Measurements from ENCODE around the gene COG3. TPM values are rescaled to one million over a fixed set of nuclear protein-coding genes. Genes with fewer than 3 reads are reported as not detected.

The COG3 gene
- total RNA-seq, 1 donor from 2014 or later, result 23.1 TPM

DNA sequence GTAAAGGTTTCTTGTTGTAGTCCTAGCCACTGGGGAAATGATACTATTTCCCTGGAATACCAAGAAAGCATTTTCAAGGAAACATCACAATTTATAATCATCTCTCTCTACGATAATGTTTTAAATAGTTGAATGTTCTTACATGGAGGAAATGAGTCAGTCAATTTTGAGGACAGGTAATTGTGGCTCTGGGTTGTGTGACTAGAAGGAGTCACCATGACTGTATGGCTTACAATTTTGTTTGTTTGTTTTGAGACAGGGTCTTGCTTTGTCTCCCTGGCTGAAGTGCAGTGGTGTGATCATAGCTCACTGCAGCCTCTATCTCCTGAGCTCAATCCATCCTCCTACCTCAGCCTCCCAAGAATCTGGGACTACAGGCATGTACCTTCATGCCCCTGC lies 47.4 kb downstream of the COG3 start:
- no peak for DNase-seq (ENCODE audit: low spot score)
- H3K4me1 Mint-ChIP-seq (ENCODE audit: unreplicated experiment), result peaks cover 21% of the 10 kb centered on the region
- H3K27ac Mint-ChIP-seq (ENCODE audit: unreplicated experiment), result peak overlapping the region; percentile 75
- H3K4me3 Mint-ChIP-seq (ENCODE audit: unreplicated experiment), result no peak overlapping the region
- peaks cover 24% of the 10 kb centered on the region for H3K36me3 Mint-ChIP-seq (ENCODE audit: low read depth, unreplicated experiment)
- peaks cover 3% of the 10 kb centered on the region for H3K27me3 Mint-ChIP-seq (ENCODE audit: unreplicated experiment)
- H3K9me3 Mint-ChIP-seq (ENCODE audit: unreplicated experiment), result no peaks in the 10 kb centered on the region
- TF ChIP-seq, protein P1, sequence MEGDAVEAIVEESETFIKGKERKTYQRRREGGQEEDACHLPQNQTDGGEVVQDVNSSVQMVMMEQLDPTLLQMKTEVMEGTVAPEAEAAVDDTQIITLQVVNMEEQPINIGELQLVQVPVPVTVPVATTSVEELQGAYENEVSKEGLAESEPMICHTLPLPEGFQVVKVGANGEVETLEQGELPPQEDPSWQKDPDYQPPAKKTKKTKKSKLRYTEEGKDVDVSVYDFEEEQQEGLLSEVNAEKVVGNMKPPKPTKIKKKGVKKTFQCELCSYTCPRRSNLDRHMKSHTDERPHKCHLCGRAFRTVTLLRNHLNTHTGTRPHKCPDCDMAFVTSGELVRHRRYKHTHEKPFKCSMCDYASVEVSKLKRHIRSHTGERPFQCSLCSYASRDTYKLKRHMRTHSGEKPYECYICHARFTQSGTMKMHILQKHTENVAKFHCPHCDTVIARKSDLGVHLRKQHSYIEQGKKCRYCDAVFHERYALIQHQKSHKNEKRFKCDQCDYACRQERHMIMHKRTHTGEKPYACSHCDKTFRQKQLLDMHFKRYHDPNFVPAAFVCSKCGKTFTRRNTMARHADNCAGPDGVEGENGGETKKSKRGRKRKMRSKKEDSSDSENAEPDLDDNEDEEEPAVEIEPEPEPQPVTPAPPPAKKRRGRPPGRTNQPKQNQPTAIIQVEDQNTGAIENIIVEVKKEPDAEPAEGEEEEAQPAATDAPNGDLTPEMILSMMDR (IDR thresholded peaks at IDR 0.05; ENCODE audit: unreplicated experiment), result no peak

GRCh38 chr13:45516757-45517156 lies 52.0 kb downstream of the COG3 start:
- Mint-ChIP-seq H3K36me3 (ENCODE audit: low read depth, unreplicated experiment) (peaks cover 22% of the 10 kb centered on the region), H3K27ac (ENCODE audit: unreplicated experiment) (no peak overlapping the region), H3K27me3 (ENCODE audit: unreplicated experiment) (peaks cover 2% of the 10 kb centered on the region), H3K4me3 (ENCODE audit: unreplicated experiment) (no peak overlapping the region), H3K9me3 (ENCODE audit: unreplicated experiment) (no peaks in the 10 kb centered on the region), H3K4me1 (ENCODE audit: unreplicated experiment) (peaks cover 9% of the 10 kb centered on the region)
- no peak for DNase-seq (ENCODE audit: low spot score)
- TF ChIP-seq, protein P1 (IDR thresholded peaks at IDR 0.05; ENCODE audit: unreplicated experiment), result no peak

DNA sequence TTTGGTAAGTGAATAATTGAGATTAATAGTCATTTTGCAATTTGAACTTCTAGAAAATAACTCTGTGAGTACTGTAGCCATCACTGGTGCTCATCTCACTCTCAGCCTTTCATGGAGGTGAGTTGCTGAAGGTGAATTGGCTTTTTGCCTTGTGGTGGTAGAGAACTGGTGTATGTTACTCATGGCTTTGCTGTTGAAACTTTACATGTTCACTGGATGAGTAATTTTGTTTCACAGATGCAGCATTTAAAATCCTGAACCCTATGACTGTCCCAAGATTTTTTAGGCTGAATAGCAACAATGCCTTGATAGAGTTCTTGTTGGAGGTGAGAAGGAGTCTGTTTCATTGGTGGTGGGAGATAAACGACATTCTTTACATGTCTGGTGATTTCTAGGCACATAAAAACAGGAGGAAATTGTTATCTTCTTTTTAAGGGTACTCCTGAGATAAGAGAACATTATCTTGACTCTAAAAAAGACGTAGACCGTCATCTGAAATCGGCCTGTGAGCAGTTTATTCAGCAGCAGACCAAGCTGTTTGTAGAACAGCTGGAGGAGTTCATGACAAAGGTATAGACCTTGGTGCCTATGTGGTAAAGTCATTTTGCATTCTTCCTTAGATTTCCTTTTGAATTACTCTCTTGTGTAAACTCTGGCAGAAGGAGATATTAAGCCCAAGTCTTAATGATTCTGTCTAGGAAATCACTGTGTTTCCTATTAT lies 53.9 kb downstream of the COG3 start:
- TF ChIP-seq, protein P1 (IDR thresholded peaks at IDR 0.05; ENCODE audit: unreplicated experiment), result no peak
- Mint-ChIP-seq H3K27me3 (ENCODE audit: unreplicated experiment) (no peaks in the 10 kb centered on the region), H3K4me1 (ENCODE audit: unreplicated experiment) (peaks cover 9% of the 10 kb centered on the region), H3K36me3 (ENCODE audit: low read depth, unreplicated experiment) (peaks cover 16% of the 10 kb centered on the region), H3K27ac (ENCODE audit: unreplicated experiment) (no peak overlapping the region), H3K4me3 (ENCODE audit: unreplicated experiment) (no peak overlapping the region), H3K9me3 (ENCODE audit: unreplicated experiment) (no peaks in the 10 kb centered on the region)
- DNase-seq (ENCODE audit: low spot score), result no peak

GRCh38 chr13:45519493-45519892 lies 54.8 kb downstream of the COG3 start:
- Mint-ChIP-seq H3K4me1 (ENCODE audit: unreplicated experiment) (peaks cover 9% of the 10 kb centered on the region), H3K36me3 (ENCODE audit: low read depth, unreplicated experiment) (peaks cover 16% of the 10 kb centered on the region), H3K4me3 (ENCODE audit: unreplicated experiment) (no peak overlapping the region), H3K9me3 (ENCODE audit: unreplicated experiment) (no peaks in the 10 kb centered on the region), H3K27ac (ENCODE audit: unreplicated experiment) (no peak overlapping the region), H3K27me3 (ENCODE audit: unreplicated experiment) (no peaks in the 10 kb centered on the region)
- no peak for DNase-seq (ENCODE audit: low spot score)
- TF ChIP-seq, protein P1 (IDR thresholded peaks at IDR 0.05; ENCODE audit: unreplicated experiment), result no peak

- DNase-seq (ENCODE audit: low spot score), result no peak
These were observed 56.6 kb downstream of the COG3 start for GRCh38 chr13:45521297-45521696.

More at GRCh38 chr13:45521297-45521696, 56.6 kb downstream of the COG3 start:
- H3K4me3 Mint-ChIP-seq (ENCODE audit: unreplicated experiment), result no peak overlapping the region
- TF ChIP-seq, protein P1 (IDR thresholded peaks at IDR 0.05; ENCODE audit: unreplicated experiment), result no peak
- H3K36me3 Mint-ChIP-seq (ENCODE audit: low read depth, unreplicated experiment), result peaks cover 24% of the 10 kb centered on the region
- H3K27me3 Mint-ChIP-seq (ENCODE audit: unreplicated experiment), result no peaks in the 10 kb centered on the region
- peaks cover 7% of the 10 kb centered on the region for H3K4me1 Mint-ChIP-seq (ENCODE audit: unreplicated experiment)
- no peak overlapping the region for H3K27ac Mint-ChIP-seq (ENCODE audit: unreplicated experiment)
- H3K9me3 Mint-ChIP-seq (ENCODE audit: unreplicated experiment), result no peaks in the 10 kb centered on the region
